GM13976 (cell line): ENCODE measurements around the gene NEU2.

Experiments
- DNase-seq: peaks from one replicate; pipeline ENCODE4 v3.0.0; 2012; ENCODE audit warnings: low spot score
- in situ Hi-C: fragments of 300-500 bp; cut with MboI; formaldehyde crosslinking; loops from one replicate; pipeline ENCODE4 v1.12.0; 2022; ENCODE audit warnings: low sequenced_read_pairs, mixed read lengths, inconsistent platforms; ENCODE audit not compliant: unreplicated experiment
- TF ChIP-seq, protein P1 (sequence below): IDR thresholded peaks from 2 replicates; pipeline ENCODE4 v1.5.1; 2012; ENCODE audit warnings: borderline replicate concordance, mild to moderate bottlenecking; ENCODE audit not compliant: insufficient read depth; ENCODE audit errors: extremely low read depth, missing control alignments, control extremely low read depth

Gene NEU2

DNA sequence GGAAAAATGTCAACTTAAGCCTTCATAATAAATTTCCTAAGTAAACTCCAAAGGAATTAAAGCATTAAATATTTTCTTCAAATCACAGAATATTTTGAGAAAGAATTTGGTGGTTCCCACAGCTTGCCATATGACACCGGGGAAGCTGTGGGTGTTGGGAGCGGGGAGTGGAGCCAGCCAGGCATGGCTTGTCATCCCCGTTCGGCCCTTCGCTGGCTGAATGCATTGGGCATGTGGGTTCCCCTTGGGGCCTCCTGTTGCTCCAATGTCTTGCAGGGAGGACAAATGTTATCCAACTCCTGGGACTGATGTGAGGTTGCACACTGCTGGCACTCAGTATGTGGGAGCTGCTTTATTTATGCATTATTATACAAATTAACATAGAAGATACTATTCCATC is 38.0 kb upstream of the NEU2 start:
- DNase-seq = no peak
- in situ Hi-C loops = no loop called here
- TF ChIP-seq, protein P1, sequence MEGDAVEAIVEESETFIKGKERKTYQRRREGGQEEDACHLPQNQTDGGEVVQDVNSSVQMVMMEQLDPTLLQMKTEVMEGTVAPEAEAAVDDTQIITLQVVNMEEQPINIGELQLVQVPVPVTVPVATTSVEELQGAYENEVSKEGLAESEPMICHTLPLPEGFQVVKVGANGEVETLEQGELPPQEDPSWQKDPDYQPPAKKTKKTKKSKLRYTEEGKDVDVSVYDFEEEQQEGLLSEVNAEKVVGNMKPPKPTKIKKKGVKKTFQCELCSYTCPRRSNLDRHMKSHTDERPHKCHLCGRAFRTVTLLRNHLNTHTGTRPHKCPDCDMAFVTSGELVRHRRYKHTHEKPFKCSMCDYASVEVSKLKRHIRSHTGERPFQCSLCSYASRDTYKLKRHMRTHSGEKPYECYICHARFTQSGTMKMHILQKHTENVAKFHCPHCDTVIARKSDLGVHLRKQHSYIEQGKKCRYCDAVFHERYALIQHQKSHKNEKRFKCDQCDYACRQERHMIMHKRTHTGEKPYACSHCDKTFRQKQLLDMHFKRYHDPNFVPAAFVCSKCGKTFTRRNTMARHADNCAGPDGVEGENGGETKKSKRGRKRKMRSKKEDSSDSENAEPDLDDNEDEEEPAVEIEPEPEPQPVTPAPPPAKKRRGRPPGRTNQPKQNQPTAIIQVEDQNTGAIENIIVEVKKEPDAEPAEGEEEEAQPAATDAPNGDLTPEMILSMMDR = no peak

DNA sequence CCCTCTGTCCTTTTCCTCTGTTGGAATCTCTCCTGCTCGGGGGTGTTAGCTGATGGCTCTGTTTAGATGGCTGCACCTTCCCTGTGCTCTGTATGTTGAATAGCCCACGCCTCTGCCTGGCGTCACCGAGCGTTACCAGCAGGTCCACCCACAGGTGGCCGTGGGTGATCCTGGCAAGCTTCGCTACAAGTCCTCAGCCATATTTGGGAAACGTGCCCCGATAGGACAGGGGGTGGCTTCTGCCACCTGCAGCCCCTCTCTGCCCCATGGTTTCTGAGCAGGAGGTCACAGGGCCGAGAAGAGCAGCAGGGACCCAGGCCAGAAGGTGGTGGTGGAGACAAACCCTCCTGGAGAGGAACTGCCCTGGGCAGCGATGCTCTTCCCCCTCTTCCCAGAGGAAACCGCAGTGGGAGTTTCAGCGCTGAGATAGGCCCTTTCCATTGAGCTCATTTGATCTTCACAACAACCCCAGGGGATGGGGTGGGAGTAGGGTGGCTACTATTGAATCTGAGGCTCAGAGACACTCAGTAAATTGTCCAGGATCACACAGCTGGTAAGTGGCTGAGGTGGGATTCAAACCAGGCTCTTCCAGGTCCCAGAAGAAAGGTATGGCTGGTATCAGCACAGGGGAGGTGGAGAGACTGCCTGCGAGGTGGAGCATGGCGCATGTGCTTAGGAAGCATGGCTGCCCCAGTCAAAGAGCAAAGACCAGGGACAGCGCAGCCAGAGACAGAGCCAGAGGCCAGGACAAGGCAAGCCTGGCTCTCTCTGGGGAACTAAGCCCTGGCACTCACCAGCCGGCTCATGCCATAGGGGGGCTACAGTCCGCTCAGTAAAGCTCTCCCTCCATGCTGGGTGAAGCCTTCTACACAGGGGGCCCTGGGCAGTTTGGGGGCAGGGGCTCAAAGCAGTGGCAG is 34.5 kb upstream of the NEU2 start:
- DNase-seq = no peak
- TF ChIP-seq, protein P1 = no peak
- in situ Hi-C loops = no loop called here

DNA sequence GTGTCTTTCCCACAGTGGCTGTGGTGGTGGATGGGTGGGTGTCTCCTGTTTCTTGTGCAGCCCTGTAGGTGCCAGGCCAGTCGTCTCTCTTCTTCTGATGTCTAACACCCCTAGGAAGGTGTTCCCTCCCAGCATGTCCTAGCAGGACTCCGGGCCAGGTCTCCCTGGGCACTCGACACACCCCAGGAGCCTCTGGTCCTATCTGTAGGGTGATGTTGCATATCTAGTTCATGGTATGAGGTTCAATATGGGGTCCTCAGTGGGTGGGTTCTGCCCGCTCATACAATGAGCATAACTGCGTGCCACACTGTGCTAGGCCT is 33.8 kb upstream of the NEU2 start:
- TF ChIP-seq, protein P1 = no peak
- no peak for DNase-seq
- in situ Hi-C loops = no loop called here

DNA sequence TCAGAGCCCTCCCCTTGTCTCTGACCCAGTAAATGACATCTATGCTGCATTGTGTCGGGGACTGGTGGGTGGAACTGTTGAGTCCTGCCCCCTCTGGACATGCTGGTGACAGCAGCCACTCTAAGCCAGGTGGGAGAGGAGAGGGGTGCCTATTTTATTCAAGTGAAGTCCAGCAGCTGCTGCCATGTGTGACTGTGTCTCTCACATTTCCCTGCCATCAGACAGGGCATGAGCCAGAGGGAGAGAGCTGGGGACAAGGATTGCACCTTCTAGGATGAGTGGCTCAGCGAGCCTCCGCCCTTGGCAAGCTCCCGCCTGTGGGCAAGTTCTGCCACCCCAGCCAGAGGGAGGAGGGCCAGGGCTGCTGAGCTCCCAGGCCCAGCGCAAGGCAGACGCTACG is 33.1 kb upstream of the NEU2 start:
- in situ Hi-C loops = no loop called here
- DNase-seq = no peak
- TF ChIP-seq, protein P1 = no peak

DNA sequence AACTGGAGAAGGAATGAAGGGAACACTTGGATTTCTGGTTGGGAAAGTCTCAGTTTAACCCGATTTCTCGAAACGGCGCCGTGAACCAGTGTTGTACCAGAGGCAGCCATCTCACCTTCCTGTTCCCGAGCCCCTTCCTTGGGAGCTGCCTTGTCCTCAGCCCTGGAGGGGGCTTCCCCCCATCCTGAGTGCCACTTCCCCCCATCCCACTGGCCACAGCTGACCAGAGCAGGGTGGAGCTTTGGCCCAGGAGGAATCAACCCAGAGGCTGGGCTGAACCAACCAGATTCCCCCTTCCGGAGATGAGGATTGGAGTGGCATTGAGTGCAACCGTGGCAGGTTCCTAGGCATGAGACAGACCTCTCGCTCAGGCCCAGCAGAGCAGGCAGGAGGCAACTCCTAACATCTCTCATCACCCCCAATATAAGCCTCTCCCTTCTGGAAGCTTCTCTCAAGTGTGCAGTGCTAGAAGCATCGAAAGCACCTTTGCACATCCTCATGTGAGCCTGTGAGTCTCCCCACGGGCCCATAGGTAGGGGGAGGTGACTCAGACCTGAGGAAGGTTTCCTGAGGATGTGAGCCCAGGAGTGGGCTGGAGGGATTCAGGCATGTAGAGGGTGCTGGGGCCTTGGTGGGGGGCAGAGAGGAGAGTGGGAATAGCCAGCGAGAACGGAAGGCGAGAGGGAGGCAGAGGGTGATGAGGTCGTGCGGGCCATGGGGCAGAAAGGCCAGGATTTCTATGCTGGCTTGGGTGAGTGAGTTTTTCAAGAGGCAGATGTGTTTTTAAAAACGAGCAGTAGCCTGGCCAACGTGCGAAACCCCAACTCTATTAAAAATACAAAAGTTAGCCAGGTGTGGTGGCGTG is 31.4 kb upstream of the NEU2 start:
- in situ Hi-C loops = no loop called here
- no peak for DNase-seq
- TF ChIP-seq, protein P1 = no peak

DNA sequence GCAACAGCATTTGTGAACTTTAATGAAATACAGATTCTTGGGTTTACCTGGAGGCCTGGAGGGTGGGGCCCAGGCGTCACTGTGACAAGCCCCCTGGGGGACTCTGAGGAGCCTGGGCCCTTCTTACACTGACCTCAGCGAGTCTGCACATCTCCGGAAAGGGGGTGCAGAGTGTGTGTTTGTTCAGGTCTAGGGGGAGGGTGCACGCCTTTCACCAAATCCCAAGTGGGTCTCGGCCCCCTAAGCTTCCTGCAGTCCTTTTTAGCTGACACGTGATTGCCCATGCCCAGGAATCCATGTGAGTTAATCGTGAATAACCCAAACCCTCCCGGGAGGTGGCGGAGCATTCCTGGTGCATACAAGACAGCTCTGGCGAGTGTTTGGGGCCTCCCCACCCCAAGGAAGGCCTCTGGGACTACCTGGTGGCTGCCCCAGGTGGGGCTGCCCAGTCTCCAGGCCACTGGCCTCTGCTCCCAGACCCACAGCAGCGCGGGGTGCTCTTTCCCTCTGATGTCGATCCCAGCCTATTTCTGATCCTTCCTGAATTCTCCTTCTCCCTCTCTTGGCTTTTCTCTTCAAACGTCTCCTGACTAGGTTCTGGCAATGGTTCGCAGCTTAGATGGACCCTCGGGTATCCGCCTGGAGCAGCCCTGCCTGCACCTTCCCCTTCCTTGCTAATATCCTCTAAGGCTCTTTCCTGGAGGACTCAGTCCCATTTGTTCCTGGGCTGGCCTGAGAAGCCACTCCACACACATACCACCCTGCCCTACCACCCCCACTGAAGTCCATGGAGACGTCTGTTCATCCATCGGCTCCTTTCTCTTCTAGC is 29.4 kb upstream of the NEU2 start:
- TF ChIP-seq, protein P1 = no peak
- in situ Hi-C loops = no loop called here
- no peak for DNase-seq
